WTC11 (cell line): ENCODE data around the gene NCCRP1. TPM values are rescaled to one million over a fixed set of nuclear protein-coding genes. Genes with fewer than 3 reads are reported as not detected.

Experiments used
- ATAC-seq: fragments of 200-7000 bp; cut with Tn5 transposase; 2 replicates; pipeline ENCODE4 v1.10.0; 2021; ENCODE audit warnings: mild to moderate bottlenecking, moderate library complexity
- CTCF ChIA-PET: fragments of 300-600 bp; sonication (Branson Sonifier 250); formaldehyde crosslinking; loops from one replicate; lab custom pipeline; 2021; ENCODE audit warnings: antibody characterized with exemption; lab: Charles Lee
- POLR2A ChIA-PET: fragments of 350-600 bp; sonication (Branson Sonifier 250); formaldehyde crosslinking; loops from one replicate; lab custom pipeline; 2021; ENCODE audit warnings: antibody characterized with exemption; lab: Charles Lee
- DNase-seq: peaks from one replicate; pipeline ENCODE4 v3.0.0; 2021; ENCODE audit warnings: low spot score
- H3K27ac Mint-ChIP-seq: 2 replicates; pipeline ENCODE4 v1.8.0; 2021; ENCODE audit warnings: mixed read lengths
- H3K27me3 Mint-ChIP-seq: 2 replicates; pipeline ENCODE4 v1.8.0; 2021; ENCODE audit warnings: low read depth, mild to moderate bottlenecking, moderate library complexity, mixed read lengths
- H3K36me3 Mint-ChIP-seq: 2 replicates; pipeline ENCODE4 v1.8.0; 2021; ENCODE audit warnings: mixed read lengths
- H3K4me1 Mint-ChIP-seq: 2 replicates; pipeline ENCODE4 v1.8.0; 2022; ENCODE audit warnings: mixed read lengths
- H3K4me3 Mint-ChIP-seq: 2 replicates; pipeline ENCODE4 v1.8.0; 2021; ENCODE audit warnings: mild to moderate bottlenecking, moderate library complexity, mixed read lengths
- H3K9me3 Mint-ChIP-seq: 2 replicates; pipeline ENCODE4 v1.8.0; 2021; ENCODE audit warnings: mixed read lengths
- CBFB ChIP-seq: sonication (generic); formaldehyde crosslinking; IDR thresholded peaks from 2 replicates; pipeline ENCODE4 v1.8.1; 2022; ENCODE audit warnings: mild to moderate bottlenecking, low read depth, missing genetic modification reagents
- ESRRA ChIP-seq: sonication (generic); formaldehyde crosslinking; IDR thresholded peaks from 2 replicates; pipeline ENCODE4 v1.8.1; 2022; ENCODE audit warnings: mild to moderate bottlenecking, missing genetic modification reagents, borderline replicate concordance
- IRF1 ChIP-seq: sonication (generic); formaldehyde crosslinking; IDR thresholded peaks from 2 replicates; pipeline ENCODE4 v1.8.0; 2023; ENCODE audit warnings: missing genetic modification reagents
- MXD4 ChIP-seq: fragments of 250-450 bp; sonication (Bioruptor Pico); IDR thresholded peaks from 2 replicates; pipeline ENCODE4 v1.8.0; 2021; ENCODE audit warnings: mild to moderate bottlenecking, moderate library complexity, borderline replicate concordance
- NR2C2 ChIP-seq: sonication (generic); formaldehyde crosslinking; IDR thresholded peaks from 2 replicates; pipeline ENCODE4 v1.8.0; 2022; ENCODE audit warnings: mild to moderate bottlenecking, missing genetic modification reagents
- PREB ChIP-seq: sonication (generic); formaldehyde crosslinking; IDR thresholded peaks from 2 replicates; pipeline ENCODE4 v1.8.1; 2022; ENCODE audit warnings: mild to moderate bottlenecking, missing genetic modification reagents, moderate library complexity, borderline replicate concordance
- SP1 ChIP-seq: sonication (generic); formaldehyde crosslinking; conservative IDR thresholded peaks from 2 replicates; pipeline ENCODE4 v1.8.1; 2022; ENCODE audit warnings: missing genetic modification reagents
- STAT6 ChIP-seq: sonication (generic); formaldehyde crosslinking; conservative IDR thresholded peaks from 2 replicates; pipeline ENCODE4 v1.8.1; 2023; ENCODE audit warnings: mild to moderate bottlenecking, low read depth, missing genetic modification reagents, moderate library complexity
- ZNF396 ChIP-seq: fragments of 250-450 bp; sonication (Bioruptor Pico); IDR thresholded peaks from 2 replicates; pipeline ENCODE4 v1.8.0; 2021; ENCODE audit warnings: mild to moderate bottlenecking, moderate library complexity, borderline replicate concordance
- ZNF512 ChIP-seq: sonication (generic); formaldehyde crosslinking; IDR thresholded peaks from 2 replicates; pipeline ENCODE4 v1.8.1; 2022; ENCODE audit warnings: missing genetic modification reagents, borderline replicate concordance
- ZSCAN18 ChIP-seq: fragments of 250-450 bp; sonication (Bioruptor Pico); IDR thresholded peaks from 2 replicates; pipeline ENCODE4 v2.1.2; 2022; ENCODE audit warnings: mild to moderate bottlenecking, moderate library complexity
- total RNA-seq: library from RNA; stranded (reverse); gene quantifications from 3 replicates; pipeline ENCODE4 v1.2.3, GENCODE V29; 2021
- TF ChIP-seq, protein P1 (sequence below): sonication (generic); formaldehyde crosslinking; IDR thresholded peaks from 2 replicates; pipeline ENCODE4 v1.8.1; 2023; ENCODE audit warnings: mild to moderate bottlenecking, missing genetic modification reagents
- TF ChIP-seq, protein P2 (sequence below): sonication (generic); formaldehyde crosslinking; IDR thresholded peaks from 2 replicates; pipeline ENCODE4 v1.8.0; 2022; ENCODE audit warnings: missing genetic modification reagents

NCCRP1 gene
- total RNA-seq, 1 experiment from 2014 or later = 2.0 TPM

GRCh38 chr19:39160523-39160861, 36.3 kb upstream of the NCCRP1 start:
- Mint-ChIP-seq H3K9me3 (no peaks in the 10 kb centered on the region), H3K4me1 (peaks cover 26% of the 10 kb centered on the region), H3K4me3 (no peak overlapping the region), H3K27ac (peak overlapping the region; percentile 82), H3K27me3 (no peaks in the 10 kb centered on the region; the same call in 1 of the 2 replicates), H3K36me3 (no peaks in the 10 kb centered on the region)
- ATAC-seq = no peak
- CTCF ChIA-PET = no interaction called here
- POLR2A ChIA-PET = no interaction called here
- no peak for DNase-seq
- TF ChIP-seq, protein P1, sequence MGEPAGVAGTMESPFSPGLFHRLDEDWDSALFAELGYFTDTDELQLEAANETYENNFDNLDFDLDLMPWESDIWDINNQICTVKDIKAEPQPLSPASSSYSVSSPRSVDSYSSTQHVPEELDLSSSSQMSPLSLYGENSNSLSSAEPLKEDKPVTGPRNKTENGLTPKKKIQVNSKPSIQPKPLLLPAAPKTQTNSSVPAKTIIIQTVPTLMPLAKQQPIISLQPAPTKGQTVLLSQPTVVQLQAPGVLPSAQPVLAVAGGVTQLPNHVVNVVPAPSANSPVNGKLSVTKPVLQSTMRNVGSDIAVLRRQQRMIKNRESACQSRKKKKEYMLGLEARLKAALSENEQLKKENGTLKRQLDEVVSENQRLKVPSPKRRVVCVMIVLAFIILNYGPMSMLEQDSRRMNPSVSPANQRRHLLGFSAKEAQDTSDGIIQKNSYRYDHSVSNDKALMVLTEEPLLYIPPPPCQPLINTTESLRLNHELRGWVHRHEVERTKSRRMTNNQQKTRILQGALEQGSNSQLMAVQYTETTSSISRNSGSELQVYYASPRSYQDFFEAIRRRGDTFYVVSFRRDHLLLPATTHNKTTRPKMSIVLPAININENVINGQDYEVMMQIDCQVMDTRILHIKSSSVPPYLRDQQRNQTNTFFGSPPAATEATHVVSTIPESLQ (CRISPR knock-in tag) = no peak
- TF ChIP-seq ZNF512 (CRISPR knock-in tag) = no peak
- TF ChIP-seq NR2C2 = no peak
- no peak for TF ChIP-seq IRF1 (CRISPR knock-in tag)
- TF ChIP-seq SP1 (CRISPR knock-in tag) = no peak
- no peak for TF ChIP-seq CBFB (CRISPR knock-in tag)
- no peak for TF ChIP-seq ZSCAN18 (CRISPR knock-in tag)
- TF ChIP-seq MXD4 = no peak
- no peak for TF ChIP-seq PREB (CRISPR knock-in tag)

- ATAC-seq (no peak), DNase-seq (no peak)
- POLR2A ChIA-PET = no interaction called here
- no peak overlapping the region for H3K4me3 Mint-ChIP-seq
- H3K4me1 Mint-ChIP-seq = peaks cover 20% of the 10 kb centered on the region
- TF ChIP-seq ZNF396 = no peak
- CTCF ChIA-PET = no interaction called here
- H3K27me3 Mint-ChIP-seq = no peaks in the 10 kb centered on the region; the same call in 1 of the 2 replicates
- H3K27ac Mint-ChIP-seq = no peak overlapping the region
- no peaks in the 10 kb centered on the region for H3K9me3 Mint-ChIP-seq
- no peaks in the 10 kb centered on the region for H3K36me3 Mint-ChIP-seq
Measured at GRCh38 chr19:39160889-39161672, 35.7 kb upstream of the NCCRP1 start.

DNA sequence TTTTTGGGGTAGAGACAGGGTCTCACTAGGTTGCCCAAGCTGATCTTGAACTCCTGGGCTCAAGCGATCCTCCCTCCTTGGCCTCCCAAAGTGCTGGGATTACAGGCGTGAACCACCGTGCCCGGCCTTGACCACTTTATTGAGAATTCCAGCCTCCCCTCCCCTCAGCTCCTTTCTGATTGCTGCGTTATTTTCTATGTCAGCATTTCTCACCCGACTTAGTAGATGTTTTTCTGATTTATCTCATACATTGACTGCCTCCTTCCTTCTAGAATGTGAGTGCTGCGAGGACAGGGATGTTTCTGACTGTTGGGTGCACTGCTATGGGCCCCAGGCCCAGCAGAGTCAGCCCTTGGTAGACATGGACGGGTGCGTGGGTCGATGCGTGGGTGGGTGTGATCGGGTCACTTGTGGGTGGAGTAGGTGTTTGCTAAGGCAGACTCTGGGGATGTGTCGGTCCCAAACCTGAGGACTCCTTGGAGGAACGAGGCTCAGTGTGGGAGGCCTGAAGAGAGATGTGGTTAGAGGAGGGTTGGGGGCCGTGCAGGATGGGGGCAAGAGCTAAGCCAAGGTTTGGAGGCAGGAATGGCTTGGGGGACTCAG, 34.2 kb upstream of the NCCRP1 start:
- DNase-seq = no peak
- ChIA-PET POLR2A (no interaction called here), CTCF (interaction anchor here (0.6 to 2.4 kb wide), 2 partner anchors 14 to 40 kb away, joined by 3 to 6 read pairs; no protein-coding TSS in a partner anchor)
- H3K27me3 Mint-ChIP-seq = no peaks in the 10 kb centered on the region; the same call in 1 of the 2 replicates
- H3K9me3 Mint-ChIP-seq = no peaks in the 10 kb centered on the region
- H3K4me1 Mint-ChIP-seq = peaks cover 12% of the 10 kb centered on the region
- H3K27ac Mint-ChIP-seq = peak overlapping the region; percentile 22; the same call in 1 of the 2 replicates
- no peak for TF ChIP-seq STAT6
- no peak for TF ChIP-seq NR2C2
- TF ChIP-seq, protein P2, sequence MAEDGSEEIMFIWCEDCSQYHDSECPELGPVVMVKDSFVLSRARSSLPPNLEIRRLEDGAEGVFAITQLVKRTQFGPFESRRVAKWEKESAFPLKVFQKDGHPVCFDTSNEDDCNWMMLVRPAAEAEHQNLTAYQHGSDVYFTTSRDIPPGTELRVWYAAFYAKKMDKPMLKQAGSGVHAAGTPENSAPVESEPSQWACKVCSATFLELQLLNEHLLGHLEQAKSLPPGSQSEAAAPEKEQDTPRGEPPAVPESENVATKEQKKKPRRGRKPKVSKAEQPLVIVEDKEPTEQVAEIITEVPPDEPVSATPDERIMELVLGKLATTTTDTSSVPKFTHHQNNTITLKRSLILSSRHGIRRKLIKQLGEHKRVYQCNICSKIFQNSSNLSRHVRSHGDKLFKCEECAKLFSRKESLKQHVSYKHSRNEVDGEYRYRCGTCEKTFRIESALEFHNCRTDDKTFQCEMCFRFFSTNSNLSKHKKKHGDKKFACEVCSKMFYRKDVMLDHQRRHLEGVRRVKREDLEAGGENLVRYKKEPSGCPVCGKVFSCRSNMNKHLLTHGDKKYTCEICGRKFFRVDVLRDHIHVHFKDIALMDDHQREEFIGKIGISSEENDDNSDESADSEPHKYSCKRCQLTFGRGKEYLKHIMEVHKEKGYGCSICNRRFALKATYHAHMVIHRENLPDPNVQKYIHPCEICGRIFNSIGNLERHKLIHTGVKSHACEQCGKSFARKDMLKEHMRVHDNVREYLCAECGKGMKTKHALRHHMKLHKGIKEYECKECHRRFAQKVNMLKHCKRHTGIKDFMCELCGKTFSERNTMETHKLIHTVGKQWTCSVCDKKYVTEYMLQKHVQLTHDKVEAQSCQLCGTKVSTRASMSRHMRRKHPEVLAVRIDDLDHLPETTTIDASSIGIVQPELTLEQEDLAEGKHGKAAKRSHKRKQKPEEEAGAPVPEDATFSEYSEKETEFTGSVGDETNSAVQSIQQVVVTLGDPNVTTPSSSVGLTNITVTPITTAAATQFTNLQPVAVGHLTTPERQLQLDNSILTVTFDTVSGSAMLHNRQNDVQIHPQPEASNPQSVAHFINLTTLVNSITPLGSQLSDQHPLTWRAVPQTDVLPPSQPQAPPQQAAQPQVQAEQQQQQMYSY (CRISPR knock-in tag) = peak; percentile 26; the same call in 1 of the 2 replicates
- no peak for TF ChIP-seq ESRRA (CRISPR knock-in tag)
- TF ChIP-seq SP1 (CRISPR knock-in tag) = no peak
- H3K36me3 Mint-ChIP-seq = no peaks in the 10 kb centered on the region
- no peak overlapping the region for H3K4me3 Mint-ChIP-seq
- no peak for ATAC-seq
